IMR-90 (cell line): ENCODE results near the gene LYRM7. TPM values are rescaled to one million over a fixed set of nuclear protein-coding genes. Genes with fewer than 3 reads are reported as not detected.

Experiments used
- ATAC-seq: fragments of 200-7000 bp; cut with Tn5 transposase; 2 replicates; pipeline ENCODE4 v1.9.1; 2020; ENCODE audit warnings: low read depth, mild to moderate bottlenecking, moderate library complexity
- BruUV-seq: library from RNA; stranded (reverse); fragments of 400-500 nt; replicated peaks from 2 replicates; lab custom pipeline; 2021; lab: Mats Ljungman, UMichigan
- CTCF ChIA-PET: fragments of 300-600 bp; formaldehyde crosslinking; extraction: SDS; loops from one replicate; lab custom pipeline; 2021; ENCODE audit warnings: antibody characterized with exemption; lab: Yijun Ruan, JAX
- POLR2A ChIA-PET: fragments of 300-600 bp; sonication (Branson Sonifier 250); formaldehyde crosslinking; loops from one replicate; lab custom pipeline; 2022; ENCODE audit warnings: antibody characterized with exemption; ENCODE audit not compliant: unreplicated experiment; lab: Charles Lee
- DNase-seq: peaks from one replicate; pipeline ENCODE4 v3.0.0; 2013
- H2AFZ ChIP-seq: replicated peaks from 2 replicates; pipeline ENCODE3; 2013; ENCODE audit warnings: low read length, mild to moderate bottlenecking; ENCODE audit not compliant: poor library complexity
- H2AK5ac ChIP-seq: 2 replicates; pipeline ENCODE4 v1.6.1; 2013; ENCODE audit warnings: low read depth, low read length, inconsistent platforms
- H2AK9ac ChIP-seq: replicated peaks from 2 replicates; pipeline ENCODE3; 2013; ENCODE audit warnings: mild to moderate bottlenecking, low read depth, low read length, moderate library complexity; ENCODE audit not compliant: poor library complexity
- H2BK120ac ChIP-seq: 2 replicates; pipeline ENCODE4 v1.6.1; 2013; ENCODE audit warnings: low read depth, low read length, inconsistent platforms
- H2BK15ac ChIP-seq: 3 replicates; pipeline ENCODE4 v1.6.1; 2013; ENCODE audit warnings: low read depth, low read length, inconsistent platforms
- H2BK20ac ChIP-seq: 2 replicates; pipeline ENCODE4 v1.6.1; 2013; ENCODE audit warnings: low read depth, mild to moderate bottlenecking, inconsistent platforms, low read length, moderate library complexity
- H2BK5ac ChIP-seq: 2 replicates; pipeline ENCODE4 v1.6.1; 2013; ENCODE audit warnings: mild to moderate bottlenecking, low read depth, low read length, inconsistent platforms; ENCODE audit not compliant: poor library complexity, severe bottlenecking
- H3K14ac ChIP-seq: replicated peaks from 2 replicates; pipeline ENCODE4 v1.6.1; 2013; ENCODE audit warnings: low read depth, low read length, inconsistent platforms
- H3K18ac ChIP-seq: 2 replicates; pipeline ENCODE4 v1.6.1; 2013; ENCODE audit warnings: low read depth, low read length, control low read depth
- H3K23ac ChIP-seq: 2 replicates; pipeline ENCODE4 v1.6.1; 2013; ENCODE audit warnings: low read depth, low read length, inconsistent platforms
- H3K27ac ChIP-seq: 2 replicates; pipeline ENCODE4 v1.5.1; 2013; ENCODE audit warnings: mild to moderate bottlenecking, control low read depth, low read length; ENCODE audit not compliant: insufficient read depth
- H3K27me3 ChIP-seq: 2 replicates; pipeline ENCODE4 v1.6.1; 2013; ENCODE audit warnings: low read length; ENCODE audit not compliant: control insufficient read depth, insufficient read depth
- H3K36me3 ChIP-seq: 2 replicates; pipeline ENCODE4 v1.6.1; 2013; ENCODE audit warnings: low read length, mixed read lengths; ENCODE audit not compliant: control insufficient read depth, insufficient read depth
- H3K4ac ChIP-seq: 2 replicates; pipeline ENCODE4 v1.6.1; 2013; ENCODE audit warnings: low read depth, low read length, inconsistent platforms
- H3K4me1 ChIP-seq: 2 replicates; pipeline ENCODE4 v1.6.1; 2013; ENCODE audit warnings: low read length, mixed read lengths; ENCODE audit not compliant: control insufficient read depth, insufficient read depth
- H3K4me2 ChIP-seq: 2 replicates; pipeline ENCODE4 v1.6.1; 2013; ENCODE audit warnings: low read depth, mild to moderate bottlenecking, control low read depth, low read length, moderate library complexity
- H3K4me3 ChIP-seq: 2 replicates; pipeline ENCODE4 v1.5.1; 2013; ENCODE audit warnings: low read depth, mild to moderate bottlenecking, control low read depth, low read length, moderate library complexity; ENCODE audit not compliant: insufficient read depth
- H3K56ac ChIP-seq: 2 replicates; pipeline ENCODE4 v1.6.1; 2013; ENCODE audit warnings: low read length, inconsistent platforms; ENCODE audit not compliant: insufficient read depth; ENCODE audit errors: extremely low read depth
- H3K79me1 ChIP-seq, 2 experiments: 2 replicates each; pipeline ENCODE4 v1.6.1; 2013; ENCODE audit warnings: low read length in 2 of 2, inconsistent platforms in 1 of 2, low read depth in 1 of 2
- H3K9ac ChIP-seq: 2 replicates; pipeline ENCODE4 v1.6.1; 2013; ENCODE audit warnings: low read depth, low read length, control low read depth
- H3K9me1 ChIP-seq: 2 replicates; pipeline ENCODE4 v1.6.1; 2013; ENCODE audit warnings: low read length, inconsistent platforms; ENCODE audit not compliant: insufficient read depth
- H3K9me3 ChIP-seq: 2 replicates; pipeline ENCODE4 v1.6.1; 2013; ENCODE audit warnings: low read length; ENCODE audit not compliant: control insufficient read depth, insufficient read depth
- H4K20me1 ChIP-seq: 2 replicates; pipeline ENCODE4 v1.6.1; 2013; ENCODE audit warnings: low read length, inconsistent platforms; ENCODE audit not compliant: insufficient read depth
- H4K5ac ChIP-seq: 2 replicates; pipeline ENCODE4 v1.6.1; 2013; ENCODE audit warnings: mild to moderate bottlenecking, low read depth, low read length, control low read depth
- H4K8ac ChIP-seq, 2 experiments: 2 replicates each; pipeline ENCODE4 v1.6.1; 2013; ENCODE audit warnings: low read depth in 2 of 2, low read length in 2 of 2, control low read depth in 1 of 2, inconsistent platforms in 1 of 2
- H4K91ac ChIP-seq: 2 replicates; pipeline ENCODE4 v1.6.1; 2013; ENCODE audit warnings: low read depth, low read length, inconsistent platforms; ENCODE audit not compliant: insufficient read depth
- CHD1 ChIP-seq: IDR thresholded peaks from 2 replicates; pipeline ENCODE4 v1.6.1; 2012; ENCODE audit warnings: low read depth, low read length, improper control_type of control experiment
- ELK1 ChIP-seq: fragments of 150-350 bp; IDR thresholded peaks from 2 replicates; pipeline ENCODE4 v1.6.1; 2016; ENCODE audit warnings: low read depth, mild to moderate bottlenecking, low read length, moderate library complexity, borderline replicate concordance
- MAFK ChIP-seq: IDR thresholded peaks from 2 replicates; pipeline ENCODE4 v1.6.1; 2012; ENCODE audit warnings: low read depth, low read length, improper control_type of control experiment
- MAZ ChIP-seq: IDR thresholded peaks from 2 replicates; pipeline ENCODE4 v1.6.1; 2012; ENCODE audit warnings: low read depth, mild to moderate bottlenecking, low read length, improper control_type of control experiment, moderate library complexity, borderline replicate concordance
- MXI1 ChIP-seq: IDR thresholded peaks from 2 replicates; pipeline ENCODE4 v1.6.1; 2012; ENCODE audit warnings: low read depth, mild to moderate bottlenecking, low read length, moderate library complexity, borderline replicate concordance
- NFE2L2 ChIP-seq: fragments of 150-350 bp; IDR thresholded peaks from 2 replicates; pipeline ENCODE4 v1.6.1; 2016; ENCODE audit warnings: low read depth, mild to moderate bottlenecking, low read length
- RCOR1 ChIP-seq: IDR thresholded peaks from 2 replicates; pipeline ENCODE4 v1.6.1; 2012; ENCODE audit warnings: mild to moderate bottlenecking, low read length, improper control_type of control experiment; ENCODE audit not compliant: insufficient replicate concordance
- SMC3 ChIP-seq: fragments of 150-350 bp; IDR thresholded peaks from 2 replicates; pipeline ENCODE4 v1.6.1; 2016; ENCODE audit warnings: low read depth, mild to moderate bottlenecking, antibody characterized with exemption, low read length, moderate library complexity
- USF2 ChIP-seq: fragments of 150-350 bp; IDR thresholded peaks from 2 replicates; pipeline ENCODE4 v1.6.1; 2017; ENCODE audit warnings: mild to moderate bottlenecking, antibody characterized with exemption, low read length, low read depth
- WGBS, 2 experiments: methylation state at CpG; one replicate each; pipeline versions ENCODE4 v1.1.5 to v1.1.7; 2013; ENCODE audit warnings: missing lambda C conversion rate in 2 of 2; ENCODE audit not compliant: insufficient read length in 1 of 2; ENCODE audit errors: extremely low coverage in 2 of 2; 5-methylcytosine and 5-hydroxymethylcytosine counted together
- dilution Hi-C: fragments of 300-500 bp; cut with HindIII; formaldehyde crosslinking; loops from one replicate; pipeline ENCODE4 v1.14.3; 2018; ENCODE audit warnings: low sequenced_read_pairs; ENCODE audit not compliant: unreplicated experiment
- in situ Hi-C: fragments of 300-500 bp; cut with MboI; formaldehyde crosslinking; loops from 3 replicates; pipeline ENCODE4 v1.14.3; 2019; ENCODE audit warnings: low sequenced_read_pairs, inconsistent platforms, mixed read lengths
- intact Hi-C: fragments of 100-400 bp; cut with micrococcal nuclease; formaldehyde crosslinking; loops from 2 replicates; pipeline ENCODE4 v1.10.0; 2022
- polyA plus RNA-seq, 3 experiments: library from polyadenylated mRNA; depleted of rRNA; stranded (reverse); fragments of >200 nt; gene quantifications; 2 replicates each; pipeline ENCODE4 v1.2.3, GENCODE V29; 2012; ENCODE audit warnings: low replicate concordance in 1 of 3
- total RNA-seq: library from RNA; depleted of rRNA; stranded (reverse); fragments of >200 nt; gene quantifications from 2 replicates; pipeline ENCODE4 v1.2.3, GENCODE V29; 2012

The LYRM7 gene
- total and polyA plus RNA-seq, 2 of the 4 experiments (the other 2 are of a cell fraction): 2.5 to 3.4 TPM

- ChIA-PET POLR2A (no interaction called here), CTCF (interaction anchor here (1.2 kb wide), 1 partner anchor 10 kb away, joined by 3 read pairs; no protein-coding TSS in a partner anchor)
- DNase-seq (no peak), ATAC-seq (no peak)
- H3K79me1 ChIP-seq: no peaks in the 10 kb centered on the region
- no peak overlapping the region for H4K8ac ChIP-seq
- no peak overlapping the region for H4K5ac ChIP-seq
- no peaks in the 10 kb centered on the region for H3K27me3 ChIP-seq
- H3K36me3 ChIP-seq: no peaks in the 10 kb centered on the region
- no peaks in the 10 kb centered on the region for H4K20me1 ChIP-seq
- H2AK5ac ChIP-seq: no peak overlapping the region
- dilution Hi-C loops: no loop called here
- H3K4ac ChIP-seq: no peak overlapping the region
- H3K9me3 ChIP-seq: no peaks in the 10 kb centered on the region
- intact Hi-C loops: no loop called here
- H3K9ac ChIP-seq: no peak overlapping the region
- no peak overlapping the region for H3K23ac ChIP-seq
- no peak overlapping the region for H3K56ac ChIP-seq
- no peak overlapping the region for H2AFZ ChIP-seq
- no peak overlapping the region for H2BK5ac ChIP-seq
- H3K18ac ChIP-seq: no peak overlapping the region
- H3K14ac ChIP-seq: no peak overlapping the region
- H3K4me2 ChIP-seq: no peak overlapping the region
- no peak overlapping the region for H2BK15ac ChIP-seq
- no peaks in the 10 kb centered on the region for H3K9me1 ChIP-seq
- H3K4me3 ChIP-seq: no peak overlapping the region
- no peak for TF ChIP-seq MAFK
- TF ChIP-seq NFE2L2: no peak
- TF ChIP-seq MXI1: no peak
- TF ChIP-seq USF2: no peak
- TF ChIP-seq MAZ: no peak
- no peak for TF ChIP-seq RCOR1
- TF ChIP-seq SMC3: no peak
- no peak for TF ChIP-seq ELK1
- TF ChIP-seq CHD1: no peak
- H2BK20ac ChIP-seq: no peak overlapping the region
- H2BK120ac ChIP-seq: no peak overlapping the region
- BruUV-seq: no TSS peak
- no peak overlapping the region for H2AK9ac ChIP-seq
- no peak overlapping the region for H4K91ac ChIP-seq
- WGBS, 2 experiments: no CpG with 5 or more reads among the region's 2 CpGs
- no peaks in the 10 kb centered on the region for H3K4me1 ChIP-seq
- H3K27ac ChIP-seq: no peak overlapping the region
- in situ Hi-C loops: no loop called here
Observed at GRCh38 chr5:131206061-131206460, 35.3 kb downstream of the LYRM7 start.
